ENCODE data around the gene TTC32.

DNA sequence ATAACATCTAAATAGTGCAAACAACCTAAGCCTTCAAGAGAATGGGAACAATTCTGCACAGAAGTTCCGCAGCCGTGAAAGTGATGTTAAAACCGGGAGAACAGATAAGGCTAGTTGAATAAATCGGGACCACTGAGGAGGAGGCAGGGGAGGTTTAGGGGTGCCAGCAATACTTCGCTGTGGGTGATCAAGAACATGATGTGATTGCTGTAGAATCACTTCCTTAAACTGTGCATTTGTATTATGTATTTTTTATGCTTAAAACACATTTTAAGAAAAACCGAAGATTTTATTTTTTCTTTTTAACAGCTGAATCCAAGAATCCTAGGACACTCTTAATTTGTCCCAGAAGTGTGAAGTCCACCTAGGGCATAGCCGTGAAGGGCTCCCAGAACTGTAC is 33.6 kb downstream of the TTC32 start:
- TF ChIP-seq, protein P1, sequence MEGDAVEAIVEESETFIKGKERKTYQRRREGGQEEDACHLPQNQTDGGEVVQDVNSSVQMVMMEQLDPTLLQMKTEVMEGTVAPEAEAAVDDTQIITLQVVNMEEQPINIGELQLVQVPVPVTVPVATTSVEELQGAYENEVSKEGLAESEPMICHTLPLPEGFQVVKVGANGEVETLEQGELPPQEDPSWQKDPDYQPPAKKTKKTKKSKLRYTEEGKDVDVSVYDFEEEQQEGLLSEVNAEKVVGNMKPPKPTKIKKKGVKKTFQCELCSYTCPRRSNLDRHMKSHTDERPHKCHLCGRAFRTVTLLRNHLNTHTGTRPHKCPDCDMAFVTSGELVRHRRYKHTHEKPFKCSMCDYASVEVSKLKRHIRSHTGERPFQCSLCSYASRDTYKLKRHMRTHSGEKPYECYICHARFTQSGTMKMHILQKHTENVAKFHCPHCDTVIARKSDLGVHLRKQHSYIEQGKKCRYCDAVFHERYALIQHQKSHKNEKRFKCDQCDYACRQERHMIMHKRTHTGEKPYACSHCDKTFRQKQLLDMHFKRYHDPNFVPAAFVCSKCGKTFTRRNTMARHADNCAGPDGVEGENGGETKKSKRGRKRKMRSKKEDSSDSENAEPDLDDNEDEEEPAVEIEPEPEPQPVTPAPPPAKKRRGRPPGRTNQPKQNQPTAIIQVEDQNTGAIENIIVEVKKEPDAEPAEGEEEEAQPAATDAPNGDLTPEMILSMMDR (IDR thresholded peaks at IDR 0.05): no peak
- TF ChIP-seq, protein P2, sequence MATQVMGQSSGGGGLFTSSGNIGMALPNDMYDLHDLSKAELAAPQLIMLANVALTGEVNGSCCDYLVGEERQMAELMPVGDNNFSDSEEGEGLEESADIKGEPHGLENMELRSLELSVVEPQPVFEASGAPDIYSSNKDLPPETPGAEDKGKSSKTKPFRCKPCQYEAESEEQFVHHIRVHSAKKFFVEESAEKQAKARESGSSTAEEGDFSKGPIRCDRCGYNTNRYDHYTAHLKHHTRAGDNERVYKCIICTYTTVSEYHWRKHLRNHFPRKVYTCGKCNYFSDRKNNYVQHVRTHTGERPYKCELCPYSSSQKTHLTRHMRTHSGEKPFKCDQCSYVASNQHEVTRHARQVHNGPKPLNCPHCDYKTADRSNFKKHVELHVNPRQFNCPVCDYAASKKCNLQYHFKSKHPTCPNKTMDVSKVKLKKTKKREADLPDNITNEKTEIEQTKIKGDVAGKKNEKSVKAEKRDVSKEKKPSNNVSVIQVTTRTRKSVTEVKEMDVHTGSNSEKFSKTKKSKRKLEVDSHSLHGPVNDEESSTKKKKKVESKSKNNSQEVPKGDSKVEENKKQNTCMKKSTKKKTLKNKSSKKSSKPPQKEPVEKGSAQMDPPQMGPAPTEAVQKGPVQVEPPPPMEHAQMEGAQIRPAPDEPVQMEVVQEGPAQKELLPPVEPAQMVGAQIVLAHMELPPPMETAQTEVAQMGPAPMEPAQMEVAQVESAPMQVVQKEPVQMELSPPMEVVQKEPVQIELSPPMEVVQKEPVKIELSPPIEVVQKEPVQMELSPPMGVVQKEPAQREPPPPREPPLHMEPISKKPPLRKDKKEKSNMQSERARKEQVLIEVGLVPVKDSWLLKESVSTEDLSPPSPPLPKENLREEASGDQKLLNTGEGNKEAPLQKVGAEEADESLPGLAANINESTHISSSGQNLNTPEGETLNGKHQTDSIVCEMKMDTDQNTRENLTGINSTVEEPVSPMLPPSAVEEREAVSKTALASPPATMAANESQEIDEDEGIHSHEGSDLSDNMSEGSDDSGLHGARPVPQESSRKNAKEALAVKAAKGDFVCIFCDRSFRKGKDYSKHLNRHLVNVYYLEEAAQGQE (IDR thresholded peaks at IDR 0.05; ENCODE audit: insufficient read depth in 1 of 2, low read depth in 2 of 2, low read length in 1 of 2): no peak
- TF ChIP-seq SIN3A (IDR thresholded peaks at IDR 0.05; ENCODE audit: borderline replicate concordance, insufficient read depth, low read depth, low read length) (no peak), POLR2AphosphoS5 (IDR thresholded peaks at IDR 0.05; ENCODE audit: low read depth, low read length) (no peak)
